ENCODE data around the gene KCNJ8. TPM values are rescaled to one million over a fixed set of nuclear protein-coding genes. Genes with fewer than 3 reads are reported as not detected.

KCNJ8 gene
- total RNA-seq, 2 experiments from 2014 or later = not detected

- no peaks in the 10 kb centered on the region for H3K36me3 Mint-ChIP-seq
- CTCF ChIA-PET = no interaction called here
- DNase-seq = no peak
- no peak overlapping the region for H3K4me3 Mint-ChIP-seq
- H3K27me3 Mint-ChIP-seq = peaks cover 53% of the 10 kb centered on the region
- H3K4me1 Mint-ChIP-seq = peaks cover 7% of the 10 kb centered on the region
- H3K9me3 Mint-ChIP-seq (ENCODE audit: low read depth) = no peaks in the 10 kb centered on the region
- H3K27ac Mint-ChIP-seq = no peak overlapping the region
- ATAC-seq = no peak
These were observed 3.2 kb downstream of the KCNJ8 start for GRCh38 chr12:21771311-21771710.

GRCh38 chr12:21769307-21769706 is 5.2 kb downstream of the KCNJ8 start:
- no peaks in the 10 kb centered on the region for H3K9me3 Mint-ChIP-seq (ENCODE audit: low read depth)
- no peak for ATAC-seq
- CTCF ChIA-PET = no interaction called here

GRCh38 chr12:21766403-21766802 is 8.1 kb downstream of the KCNJ8 start:
- H3K4me1 Mint-ChIP-seq = no peaks in the 10 kb centered on the region
- no peaks in the 10 kb centered on the region for H3K9me3 Mint-ChIP-seq (ENCODE audit: low read depth)
- H3K27me3 Mint-ChIP-seq = peaks cover 20% of the 10 kb centered on the region
- no peak overlapping the region for H3K4me3 Mint-ChIP-seq
- no peak for ATAC-seq
- H3K27ac Mint-ChIP-seq = no peak overlapping the region
- DNase-seq = no peak
- H3K36me3 Mint-ChIP-seq = no peaks in the 10 kb centered on the region
- CTCF ChIA-PET = no interaction called here

More at GRCh38 chr12:21769307-21769706, 5.2 kb downstream of the KCNJ8 start:
- Mint-ChIP-seq H3K4me1 (peaks cover 5% of the 10 kb centered on the region), H3K27ac (no peak overlapping the region), H3K27me3 (peaks cover 38% of the 10 kb centered on the region), H3K4me3 (no peak overlapping the region), H3K36me3 (no peaks in the 10 kb centered on the region)
- DNase-seq = no peak

- peaks cover 8% of the 10 kb centered on the region for H3K27me3 Mint-ChIP-seq
- H3K4me1 Mint-ChIP-seq = no peaks in the 10 kb centered on the region
- no peak overlapping the region for H3K4me3 Mint-ChIP-seq
- no peak overlapping the region for H3K27ac Mint-ChIP-seq
- no peaks in the 10 kb centered on the region for H3K9me3 Mint-ChIP-seq (ENCODE audit: low read depth)
- DNase-seq (no peak), ATAC-seq (no peak)
- CTCF ChIA-PET = no interaction called here
- H3K36me3 Mint-ChIP-seq = no peaks in the 10 kb centered on the region
These were observed 9.6 kb downstream of the KCNJ8 start for GRCh38 chr12:21764950-21765349.

- Mint-ChIP-seq H3K4me1 (no peaks in the 10 kb centered on the region), H3K36me3 (no peaks in the 10 kb centered on the region), H3K27me3 (peaks cover 3% of the 10 kb centered on the region), H3K4me3 (no peak overlapping the region), H3K27ac (no peak overlapping the region), H3K9me3 (ENCODE audit: low read depth) (no peaks in the 10 kb centered on the region)
- ATAC-seq = no peak
- no peak for DNase-seq
- CTCF ChIA-PET = no interaction called here
These were observed 10.4 kb downstream of the KCNJ8 start for GRCh38 chr12:21764065-21764464.

GRCh38 chr12:21763531-21763930 is 11.0 kb downstream of the KCNJ8 start:
- Mint-ChIP-seq H3K4me3 (no peak overlapping the region), H3K9me3 (ENCODE audit: low read depth) (no peaks in the 10 kb centered on the region), H3K27me3 (peaks cover 3% of the 10 kb centered on the region), H3K27ac (no peak overlapping the region), H3K36me3 (no peaks in the 10 kb centered on the region), H3K4me1 (no peaks in the 10 kb centered on the region)
- ATAC-seq (no peak), DNase-seq (no peak)
- CTCF ChIA-PET = no interaction called here

- ATAC-seq (no peak), DNase-seq (no peak)
- CTCF ChIA-PET = no interaction called here
- Mint-ChIP-seq H3K4me3 (no peak overlapping the region), H3K27ac (no peak overlapping the region), H3K36me3 (no peaks in the 10 kb centered on the region), H3K4me1 (no peaks in the 10 kb centered on the region), H3K9me3 (ENCODE audit: low read depth) (no peaks in the 10 kb centered on the region), H3K27me3 (peaks cover 7% of the 10 kb centered on the region)
These were observed 14.8 kb downstream of the KCNJ8 start for GRCh38 chr12:21759737-21760136.

GRCh38 chr12:21757735-21758134 is 16.8 kb downstream of the KCNJ8 start:
- CTCF ChIA-PET = no interaction called here
- Mint-ChIP-seq H3K36me3 (no peaks in the 10 kb centered on the region), H3K27me3 (peaks cover 5% of the 10 kb centered on the region), H3K4me1 (no peaks in the 10 kb centered on the region), H3K27ac (no peak overlapping the region), H3K4me3 (no peak overlapping the region), H3K9me3 (ENCODE audit: low read depth) (no peaks in the 10 kb centered on the region)
- ATAC-seq (no peak), DNase-seq (no peak)

- CTCF ChIA-PET = no interaction called here
- Mint-ChIP-seq H3K36me3 (no peaks in the 10 kb centered on the region), H3K9me3 (ENCODE audit: low read depth) (no peaks in the 10 kb centered on the region), H3K27ac (no peak overlapping the region), H3K27me3 (peaks cover 5% of the 10 kb centered on the region), H3K4me3 (no peak overlapping the region), H3K4me1 (no peaks in the 10 kb centered on the region)
- no peak for DNase-seq
- ATAC-seq = no peak
These were observed 17.8 kb downstream of the KCNJ8 start for GRCh38 chr12:21756699-21757098.

GRCh38 chr12:21751517-21751916 is 23.0 kb downstream of the KCNJ8 start:
- H3K27me3 Mint-ChIP-seq = peaks cover 9% of the 10 kb centered on the region
- CTCF ChIA-PET = no interaction called here
- no peaks in the 10 kb centered on the region for H3K4me1 Mint-ChIP-seq
- H3K4me3 Mint-ChIP-seq = no peak overlapping the region
- DNase-seq (no peak), ATAC-seq (no peak)
- no peaks in the 10 kb centered on the region for H3K9me3 Mint-ChIP-seq (ENCODE audit: low read depth)
- no peaks in the 10 kb centered on the region for H3K36me3 Mint-ChIP-seq
- no peak overlapping the region for H3K27ac Mint-ChIP-seq

- Mint-ChIP-seq H3K4me1 (no peaks in the 10 kb centered on the region), H3K36me3 (no peaks in the 10 kb centered on the region), H3K27me3 (peaks cover 7% of the 10 kb centered on the region), H3K27ac (no peak overlapping the region), H3K4me3 (no peak overlapping the region), H3K9me3 (ENCODE audit: low read depth) (no peaks in the 10 kb centered on the region)
- no peak for ATAC-seq
- no peak for DNase-seq
- CTCF ChIA-PET = no interaction called here
These were observed 29.2 kb downstream of the KCNJ8 start for GRCh38 chr12:21745258-21745657.

GRCh38 chr12:21731144-21731543 is 43.4 kb downstream of the KCNJ8 start:
- no peaks in the 10 kb centered on the region for H3K9me3 Mint-ChIP-seq (ENCODE audit: low read depth)
- CTCF ChIA-PET = no interaction called here

GRCh38 chr12:21725731-21726130 is 48.8 kb downstream of the KCNJ8 start:
- H3K9me3 Mint-ChIP-seq (ENCODE audit: low read depth) = no peaks in the 10 kb centered on the region
- no peaks in the 10 kb centered on the region for H3K4me1 Mint-ChIP-seq
- no peaks in the 10 kb centered on the region for H3K36me3 Mint-ChIP-seq
- no peak for DNase-seq
- ATAC-seq = no peak
- peaks cover 10% of the 10 kb centered on the region for H3K27me3 Mint-ChIP-seq
- no peak overlapping the region for H3K27ac Mint-ChIP-seq
- CTCF ChIA-PET = no interaction called here
- no peak overlapping the region for H3K4me3 Mint-ChIP-seq

More at GRCh38 chr12:21731144-21731543, 43.4 kb downstream of the KCNJ8 start:
- Mint-ChIP-seq H3K4me3 (no peak overlapping the region), H3K27ac (no peak overlapping the region), H3K27me3 (peaks cover 10% of the 10 kb centered on the region), H3K4me1 (no peaks in the 10 kb centered on the region), H3K36me3 (no peaks in the 10 kb centered on the region)
- no peak for ATAC-seq
- DNase-seq = no peak

GRCh38 chr12:21718944-21719650 is 55.4 kb downstream of the KCNJ8 start:
- H3K27ac Mint-ChIP-seq = no peak overlapping the region
- peaks cover 1% of the 10 kb centered on the region for H3K27me3 Mint-ChIP-seq
- H3K36me3 Mint-ChIP-seq = no peaks in the 10 kb centered on the region
- no peak for ATAC-seq
- no peaks in the 10 kb centered on the region for H3K9me3 Mint-ChIP-seq (ENCODE audit: low read depth)
- CTCF ChIA-PET = no interaction called here
- DNase-seq = no peak
- H3K4me3 Mint-ChIP-seq = no peak overlapping the region
- H3K4me1 Mint-ChIP-seq = no peaks in the 10 kb centered on the region

- H3K36me3 Mint-ChIP-seq = no peaks in the 10 kb centered on the region
- CTCF ChIA-PET = no interaction called here
- DNase-seq = no peak
- H3K27me3 Mint-ChIP-seq = peaks cover 3% of the 10 kb centered on the region
- ATAC-seq = no peak
- no peaks in the 10 kb centered on the region for H3K4me1 Mint-ChIP-seq
- no peak overlapping the region for H3K27ac Mint-ChIP-seq
- no peaks in the 10 kb centered on the region for H3K9me3 Mint-ChIP-seq (ENCODE audit: low read depth)
- H3K4me3 Mint-ChIP-seq = no peak overlapping the region
These were observed 56.1 kb downstream of the KCNJ8 start for GRCh38 chr12:21718403-21718802.
